GM12873 (cell line): ENCODE results near the gene COL9A3.

Experiments used
- TF ChIP-seq, protein P1 (sequence below): IDR thresholded peaks from 2 replicates; pipeline ENCODE4 v1.5.1; 2012; ENCODE audit warnings: low read depth, mild to moderate bottlenecking, moderate library complexity, low read length, control low read depth; ENCODE audit not compliant: insufficient read depth; ENCODE audit errors: missing control alignments

COL9A3 gene

DNA sequence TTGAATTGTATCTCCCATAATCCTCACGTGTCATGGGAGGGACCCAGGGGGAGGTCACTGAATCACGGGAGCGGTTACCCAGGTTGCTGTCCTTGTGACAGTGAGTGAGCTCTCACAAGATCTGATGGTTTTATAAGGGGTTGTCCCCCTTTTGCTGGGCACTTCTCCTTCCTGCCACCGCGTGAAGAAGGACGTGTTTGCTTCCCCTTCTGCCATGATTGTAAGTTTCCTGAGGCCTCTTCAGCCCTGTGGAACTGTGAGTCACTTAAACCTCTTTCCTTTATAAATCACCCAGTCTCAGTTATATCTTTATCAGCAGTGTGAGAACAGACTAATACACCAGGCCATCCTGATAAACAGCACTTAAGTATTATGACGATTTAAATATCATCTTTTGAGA is 29.5 kb upstream of the COL9A3 start:
- TF ChIP-seq, protein P1, sequence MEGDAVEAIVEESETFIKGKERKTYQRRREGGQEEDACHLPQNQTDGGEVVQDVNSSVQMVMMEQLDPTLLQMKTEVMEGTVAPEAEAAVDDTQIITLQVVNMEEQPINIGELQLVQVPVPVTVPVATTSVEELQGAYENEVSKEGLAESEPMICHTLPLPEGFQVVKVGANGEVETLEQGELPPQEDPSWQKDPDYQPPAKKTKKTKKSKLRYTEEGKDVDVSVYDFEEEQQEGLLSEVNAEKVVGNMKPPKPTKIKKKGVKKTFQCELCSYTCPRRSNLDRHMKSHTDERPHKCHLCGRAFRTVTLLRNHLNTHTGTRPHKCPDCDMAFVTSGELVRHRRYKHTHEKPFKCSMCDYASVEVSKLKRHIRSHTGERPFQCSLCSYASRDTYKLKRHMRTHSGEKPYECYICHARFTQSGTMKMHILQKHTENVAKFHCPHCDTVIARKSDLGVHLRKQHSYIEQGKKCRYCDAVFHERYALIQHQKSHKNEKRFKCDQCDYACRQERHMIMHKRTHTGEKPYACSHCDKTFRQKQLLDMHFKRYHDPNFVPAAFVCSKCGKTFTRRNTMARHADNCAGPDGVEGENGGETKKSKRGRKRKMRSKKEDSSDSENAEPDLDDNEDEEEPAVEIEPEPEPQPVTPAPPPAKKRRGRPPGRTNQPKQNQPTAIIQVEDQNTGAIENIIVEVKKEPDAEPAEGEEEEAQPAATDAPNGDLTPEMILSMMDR = no peak

DNA sequence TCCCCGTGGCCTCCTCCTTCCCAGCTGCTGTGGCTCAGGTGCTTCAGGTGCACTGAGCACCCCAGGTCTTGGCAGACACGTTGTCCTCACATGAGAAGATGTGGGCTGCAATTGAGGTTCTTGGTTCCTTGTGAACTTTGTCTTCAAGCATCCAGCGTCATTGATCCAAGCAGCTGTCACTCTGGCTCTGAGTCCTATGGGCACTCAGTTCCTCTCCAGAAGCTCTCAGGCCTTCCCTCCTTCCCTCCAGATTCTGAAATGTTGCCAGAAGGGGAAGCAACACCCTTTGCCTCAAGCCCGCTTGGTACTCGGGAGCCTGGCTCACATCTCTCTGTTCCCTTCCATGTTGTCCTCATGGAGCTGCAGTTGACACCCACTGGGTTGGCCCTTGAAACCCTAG is 29.0 kb upstream of the COL9A3 start:
- TF ChIP-seq, protein P1 = no peak

DNA sequence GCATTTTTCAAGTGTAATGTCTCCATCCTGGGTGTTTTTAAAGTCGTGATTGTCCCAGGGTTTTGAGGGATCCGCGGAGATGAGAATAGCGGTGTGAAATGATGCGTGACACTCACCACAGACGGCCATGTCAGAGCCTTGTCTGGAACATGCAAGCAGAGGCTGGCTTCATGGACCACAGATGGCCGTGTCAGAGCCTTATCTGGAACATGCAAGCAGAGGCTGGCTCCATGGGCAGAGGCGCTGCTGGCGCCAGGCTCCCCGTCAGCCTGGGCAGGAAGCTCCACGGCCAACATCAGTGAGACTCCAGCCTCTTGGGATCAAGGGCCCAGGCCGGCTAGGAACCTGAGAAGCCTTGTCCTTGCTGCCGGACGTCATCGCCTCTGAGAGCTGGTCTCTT is 28.2 kb upstream of the COL9A3 start:
- TF ChIP-seq, protein P1 = no peak

DNA sequence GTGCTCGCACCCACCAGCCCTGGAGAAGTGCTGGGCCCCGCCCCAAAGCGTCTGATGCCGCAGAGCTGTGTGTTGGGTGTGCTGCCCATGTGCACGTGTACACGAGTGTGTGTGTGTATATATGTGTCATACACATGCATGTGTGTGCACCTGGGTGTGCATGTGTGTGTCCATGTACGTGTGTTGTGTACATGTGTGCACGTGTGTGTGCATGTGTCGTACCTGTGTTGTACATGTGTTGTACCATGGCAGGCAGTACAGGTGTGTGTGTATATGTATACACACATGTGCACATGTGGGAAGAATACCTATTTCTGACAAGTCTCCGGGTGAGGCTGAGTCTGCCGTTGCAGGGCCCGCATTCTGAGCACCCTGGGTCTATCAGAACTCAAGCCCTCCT is 26.8 kb upstream of the COL9A3 start:
- TF ChIP-seq, protein P1 = no peak

DNA sequence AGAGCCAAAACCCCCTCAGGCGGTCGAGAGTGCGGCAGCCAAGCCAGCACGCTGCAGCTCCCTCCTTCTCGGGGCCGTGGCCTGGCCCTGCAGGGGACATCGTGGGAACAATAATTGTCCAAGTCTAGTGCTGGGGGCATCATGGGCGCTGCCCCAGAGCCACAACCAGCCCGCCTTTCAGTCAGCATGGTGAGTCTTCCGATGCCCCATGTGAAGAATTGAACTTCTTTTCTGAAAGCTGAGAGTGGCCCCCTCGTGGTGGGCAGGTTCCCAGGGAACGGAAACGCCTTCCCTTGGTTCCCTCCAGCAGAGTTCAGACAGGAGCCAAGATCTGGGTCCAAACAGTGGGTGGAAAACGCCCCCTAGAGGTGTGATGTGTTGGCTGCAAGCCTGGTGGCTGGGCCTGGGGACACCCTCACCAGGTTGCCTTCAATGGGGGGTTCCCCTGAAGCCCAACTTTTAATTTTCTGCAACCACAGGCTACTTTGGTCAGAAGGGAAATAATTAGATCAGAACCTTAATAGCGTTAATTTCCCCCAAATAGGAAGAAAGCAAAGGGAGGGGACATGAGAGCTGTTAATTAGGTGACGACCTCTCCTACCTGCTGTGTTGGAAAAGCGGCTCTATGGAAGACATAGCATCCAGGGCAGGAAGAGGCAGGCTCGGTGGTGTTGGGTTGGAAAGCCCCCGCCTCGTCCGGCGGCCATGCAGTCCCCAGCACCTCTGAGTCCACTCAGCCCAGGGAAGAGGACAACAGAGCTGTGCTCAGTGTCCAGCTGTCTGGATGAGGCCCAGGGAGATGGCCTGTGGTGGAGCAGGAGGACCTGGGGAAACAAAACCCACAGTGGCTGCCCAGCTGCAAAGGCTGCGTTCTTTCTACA is 25.3 kb upstream of the COL9A3 start:
- TF ChIP-seq, protein P1 = peak; percentile 97

DNA sequence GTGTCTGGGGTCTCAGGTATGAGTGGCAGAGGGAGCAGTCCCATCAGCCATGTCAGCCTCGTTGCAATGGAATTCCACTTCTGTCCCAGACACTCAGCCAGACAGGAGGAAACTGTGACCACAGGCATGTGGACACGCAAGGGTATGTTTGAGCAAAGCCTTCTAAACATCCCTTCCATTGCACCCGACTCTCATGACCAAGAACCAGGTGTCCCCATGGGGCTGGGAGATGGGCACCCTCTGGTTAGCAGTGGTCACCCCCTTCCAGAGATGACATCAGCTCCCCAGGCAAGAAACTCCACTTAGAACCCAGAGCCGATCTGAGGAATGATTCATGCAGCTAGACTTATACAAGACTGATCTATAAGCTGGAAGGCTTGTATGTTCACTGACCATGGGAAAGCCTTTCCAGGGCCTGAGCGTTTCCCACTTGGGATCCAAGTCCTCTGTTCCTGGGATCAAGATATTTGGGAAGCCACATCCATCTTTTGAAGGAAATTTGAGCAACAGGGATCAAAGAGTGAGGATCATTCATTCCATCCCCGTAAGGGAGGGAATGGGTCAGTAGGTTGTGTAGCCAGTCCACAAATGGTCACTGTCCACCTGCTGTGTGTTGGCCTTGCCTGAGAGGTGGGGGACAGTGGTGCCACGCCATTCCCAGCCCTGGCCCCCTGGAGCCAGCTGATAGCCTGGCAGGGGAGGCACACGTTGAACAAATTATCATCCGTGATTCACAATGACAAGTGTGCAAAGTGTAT is 24.5 kb upstream of the COL9A3 start:
- TF ChIP-seq, protein P1 = no peak

DNA sequence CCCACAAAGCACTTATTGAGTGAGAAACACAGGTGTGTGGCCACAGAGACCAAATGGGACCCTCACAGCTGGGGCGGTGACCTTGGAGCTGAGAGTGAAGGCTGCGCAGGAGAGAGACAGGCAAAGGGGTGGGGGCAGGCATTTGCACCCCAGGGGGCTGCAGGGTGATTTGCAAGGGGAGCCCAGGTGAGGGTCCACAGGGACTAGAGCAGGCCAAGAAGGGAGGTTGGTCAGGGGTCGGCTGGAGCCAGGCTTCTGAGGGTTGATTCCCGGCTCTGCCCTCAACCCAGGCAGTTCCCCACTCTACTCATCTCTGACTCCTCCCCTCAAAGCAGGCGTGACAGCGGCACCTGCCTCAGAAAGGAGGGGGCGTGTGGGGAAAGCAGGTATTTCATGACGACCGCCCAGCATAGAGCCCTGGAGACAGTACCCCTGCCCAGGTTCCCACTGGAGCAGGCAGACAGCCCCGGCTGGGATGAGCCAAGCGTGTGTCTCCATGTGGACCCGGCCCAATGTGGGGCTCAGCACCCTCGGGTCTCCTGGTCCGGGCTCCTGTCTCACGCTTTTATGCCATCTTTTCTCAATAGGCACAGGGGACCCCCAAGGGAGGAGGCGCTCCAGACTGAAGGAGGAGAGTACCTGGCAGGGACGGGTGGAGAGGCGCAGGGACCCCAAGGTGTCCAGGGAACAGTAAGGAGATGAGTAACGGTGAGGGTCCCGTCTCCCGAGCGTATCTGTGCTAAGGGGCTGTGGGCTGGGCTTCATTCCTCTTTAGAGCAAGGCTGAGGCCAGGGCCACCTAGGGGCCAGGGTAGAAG is 23.7 kb upstream of the COL9A3 start:
- TF ChIP-seq, protein P1 = no peak
